K562 (cell line): Measurements from ENCODE around the gene CLSTN1. TPM values are rescaled to one million over a fixed set of nuclear protein-coding genes. Genes with fewer than 3 reads are reported as not detected.
A peak's percentile ranks its signal among the peaks of the same experiment; 100 is the strongest.

Experiments used
- BRD4 ChIP-seq: fragments of 200-600 bp; sonication (generic); IDR thresholded peaks from 2 replicates; pipeline ENCODE4 v1.6.1; 2017; ENCODE audit warnings: inconsistent platforms
- ERF ChIP-seq: fragments of 450-650 bp; formaldehyde crosslinking; IDR thresholded peaks from 2 replicates; pipeline ENCODE4 v1.4.0; 2020; ENCODE audit warnings: mild to moderate bottlenecking, mixed read lengths
- HINFP ChIP-seq: fragments of 450-650 bp; conservative IDR thresholded peaks from 2 replicates; pipeline ENCODE4 v1.6.1; 2016; ENCODE audit warnings: missing genetic modification characterization, low read depth, mild to moderate bottlenecking, control low read depth, missing compliant biosample characterization
- RAD51 ChIP-seq: fragments of 450-650 bp; IDR thresholded peaks from 2 replicates; pipeline ENCODE4 v1.7.1; 2016; ENCODE audit warnings: low read depth, mild to moderate bottlenecking, borderline replicate concordance
- SFPQ ChIP-seq: fragments of 200-400 bp; formaldehyde crosslinking; IDR thresholded peaks from 2 replicates; pipeline ENCODE4 v1.6.1; 2017; ENCODE audit warnings: mild to moderate bottlenecking, low read depth, low read length, moderate library complexity
- THRB ChIP-seq: fragments of 450-650 bp; formaldehyde crosslinking; conservative IDR thresholded peaks from 2 replicates; pipeline ENCODE4 v1.4.0; 2022; ENCODE audit warnings: mild to moderate bottlenecking, missing genetic modification characterization
- TSHZ1 ChIP-seq: fragments of 250-450 bp; sonication (Bioruptor Pico); IDR thresholded peaks from 2 replicates; pipeline ENCODE4 v1.4.0; 2020; ENCODE audit warnings: mild to moderate bottlenecking, moderate library complexity
- ZC3H11A ChIP-seq: IDR thresholded peaks from 2 replicates; pipeline ENCODE4 v1.6.1; 2012; ENCODE audit warnings: low read depth, low read length, improper control_type of control experiment
- polyA plus RNA-seq, 8 experiments: library from polyadenylated mRNA; depleted of rRNA in 4 of 8; stranded (reverse) in 5 of 8; unstranded in 3 of 8; fragments of >200 nt; fragmentation: Nextera tagmentation in 2 of 8; fragmentation: Illumina TruSeq in 1 of 8; extraction: Ambion mirVana in 2 of 8; extraction: Trizol in 1 of 8; gene quantifications; 2 replicates each; pipeline versions ENCODE4 v1.2.1 to v1.2.3, GENCODE V29; 2011 to 2014; ENCODE audit warnings: inconsistent platforms in 1 of 8, missing spikeins in 1 of 8
- total RNA-seq, 7 experiments: library from RNA; depleted of rRNA in 6 of 7; stranded (reverse); fragments of >200 nt in 6 of 7; fragmentation: Illumina TruSeq in 2 of 7; extraction: Trizol in 2 of 7; gene quantifications; 2 replicates each; pipeline versions ENCODE4 v1.2.1 to v1.2.3, GENCODE V29; 2011 to 2021; ENCODE audit warnings: low replicate concordance in 1 of 7

The CLSTN1 gene
- total and polyA plus RNA-seq, 9 of the 15 experiments (the other 6 are each of a cell fraction or from before 2014, with no cell fraction given) = 1.1 to 32.5 (median 13.3) TPM

GRCh38 chr1:9687120-9687873 lies 136.5 kb downstream of the CLSTN1 start (continued):
- TF ChIP-seq HINFP (tag) (no peak), ERF (CRISPR knock-in tag) (no peak), SFPQ (no peak), RAD51 (peak; percentile 32; the same call in 1 of the 2 replicates), BRD4 (no peak), ZC3H11A (no peak), THRB (CRISPR knock-in tag) (0 out of 2 replicates have a peak, but pooled peaks have one; percentile 16), TSHZ1 (no peak)
